GM12865 (cell line): Measurements from ENCODE around the gene POLR2E.
A peak's percentile ranks its signal among the peaks of the same experiment; 100 is the strongest.

Experiments
- DNase-seq: peaks from one replicate; pipeline ENCODE4 v3.0.0; 2010; ENCODE audit warnings: low read depth
- H3K4me3 ChIP-seq: 2 replicates; pipeline ENCODE4 v1.5.1; 2011; ENCODE audit warnings: mild to moderate bottlenecking, low read depth, low read length, control low read depth
- CTCF ChIP-seq: IDR thresholded peaks from 2 replicates; pipeline ENCODE4 v1.5.1; 2011; ENCODE audit warnings: low read length, control low read depth, low read depth, inconsistent platforms; ENCODE audit not compliant: insufficient read depth; ENCODE audit errors: missing control alignments

Gene POLR2E

GRCh38 chr19:1047696-1048147 lies 47.5 kb downstream of the POLR2E start:
- H3K4me3 ChIP-seq = no peak overlapping the region
- no peak for TF ChIP-seq CTCF
- no peak for DNase-seq

- TF ChIP-seq CTCF = no peak
- H3K4me3 ChIP-seq = no peak overlapping the region
- peak; percentile 61 for DNase-seq
Measured at GRCh38 chr19:1046836-1047695, 48.1 kb downstream of the POLR2E start.

GRCh38 chr19:1046117-1046626 lies 49.0 kb downstream of the POLR2E start:
- no peak for TF ChIP-seq CTCF
- H3K4me3 ChIP-seq = no peak overlapping the region

GRCh38 chr19:1045247-1045603 lies 50.0 kb downstream of the POLR2E start:
- H3K4me3 ChIP-seq = no peak overlapping the region
- DNase-seq = peak; percentile 86
- no peak for TF ChIP-seq CTCF

More at GRCh38 chr19:1046117-1046626, 49.0 kb downstream of the POLR2E start:
- no peak for DNase-seq

GRCh38 chr19:1042689-1043511 lies 52.3 kb downstream of the POLR2E start:
- H3K4me3 ChIP-seq = no peak overlapping the region
- no peak for DNase-seq

More at GRCh38 chr19:1042689-1043511, 52.3 kb downstream of the POLR2E start:
- no peak for TF ChIP-seq CTCF
